Activated CD8-positive, alpha-beta memory T cell treated with anti-CD3 and anti-CD28 coated beads, Interleukin-2, amount 50 U/mL, for 1 hour (primary cell): ENCODE measurements around the gene ARL15.

Experiments used
- DNase-seq: peaks from one replicate; pipeline ENCODE4 v3.0.0-alpha.2; 2020; ENCODE audit errors: extremely low read depth

Gene ARL15

GRCh38 chr5:54315736-54316528, 5.6 kb upstream of the ARL15 start:
- DNase-seq: no peak

- DNase-seq: no peak
Observed at GRCh38 chr5:54313311-54314270, 3.2 kb upstream of the ARL15 start.

- no peak for DNase-seq
Observed at GRCh38 chr5:54312499-54312898, 2.1 kb upstream of the ARL15 start.

DNA sequence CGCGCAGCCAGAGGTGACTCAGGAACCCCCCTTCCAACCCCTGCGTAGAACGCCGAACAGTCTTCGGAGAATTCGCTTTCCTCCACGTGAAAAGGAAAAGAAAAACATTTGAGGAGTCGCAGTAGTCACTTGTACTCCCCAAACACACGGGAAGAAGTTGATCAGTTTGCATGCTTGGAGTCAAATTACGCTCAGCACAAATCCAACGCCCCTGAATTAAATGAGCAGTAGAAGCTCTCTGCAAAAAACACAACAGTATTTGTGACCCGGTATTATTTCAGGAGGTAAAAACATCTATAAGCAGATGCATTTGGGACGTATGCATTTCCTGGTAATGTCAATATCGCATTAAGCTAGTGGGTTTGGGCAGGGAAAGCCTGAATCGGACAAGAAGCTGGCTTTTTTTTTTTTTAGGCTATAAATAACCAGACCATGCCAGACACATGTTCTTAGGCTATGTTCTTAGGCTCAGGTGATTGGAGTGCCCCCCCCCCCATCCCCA, 854 bp upstream of the ARL15 start:
- DNase-seq: no peak

GRCh38 chr5:54309691-54310432, 511 bp downstream of the ARL15 start:
- DNase-seq: no peak

DNA sequence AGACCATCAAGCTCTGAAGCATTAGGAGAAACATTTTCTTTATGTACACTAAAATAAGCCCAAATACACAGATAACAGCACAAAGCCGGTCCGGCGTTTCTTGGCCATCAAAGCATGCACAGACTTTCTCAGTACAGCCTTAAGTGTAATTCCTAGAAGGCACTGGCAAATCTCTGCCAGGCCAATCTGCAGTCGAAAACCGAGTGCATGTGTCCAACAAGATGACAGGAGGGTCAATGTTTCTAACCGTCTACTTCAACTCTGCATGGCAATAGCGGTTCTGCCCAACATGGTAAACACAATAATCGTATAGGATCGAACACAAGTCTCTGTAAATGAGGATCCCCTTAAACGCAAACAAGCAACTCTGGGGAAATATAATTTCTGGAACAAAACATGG, 1.1 kb downstream of the ARL15 start:
- DNase-seq: no peak

DNA sequence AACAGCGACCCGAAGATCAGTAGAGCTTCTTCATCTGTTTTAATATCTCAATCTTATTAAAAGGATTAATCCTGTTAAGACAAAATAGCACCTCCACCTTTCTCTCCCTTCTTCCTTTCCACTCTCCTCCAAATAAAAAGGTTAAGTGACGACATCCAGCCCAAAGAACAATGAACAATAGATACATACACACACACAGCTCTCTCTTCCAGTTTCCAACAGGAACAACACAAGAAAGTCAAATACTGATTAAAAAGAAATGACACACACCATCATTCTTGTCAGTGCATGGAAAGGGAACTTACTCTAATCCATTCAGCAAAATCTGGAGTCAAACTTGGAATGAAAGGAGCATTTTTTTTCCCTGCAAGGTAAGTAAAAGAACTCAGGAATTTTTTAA, 2.8 kb downstream of the ARL15 start:
- no peak for DNase-seq

- DNase-seq: no peak
Observed at GRCh38 chr5:54306893-54307292, 3.5 kb downstream of the ARL15 start.

- DNase-seq: no peak
Observed at GRCh38 chr5:54305737-54306136, 4.6 kb downstream of the ARL15 start.

DNA sequence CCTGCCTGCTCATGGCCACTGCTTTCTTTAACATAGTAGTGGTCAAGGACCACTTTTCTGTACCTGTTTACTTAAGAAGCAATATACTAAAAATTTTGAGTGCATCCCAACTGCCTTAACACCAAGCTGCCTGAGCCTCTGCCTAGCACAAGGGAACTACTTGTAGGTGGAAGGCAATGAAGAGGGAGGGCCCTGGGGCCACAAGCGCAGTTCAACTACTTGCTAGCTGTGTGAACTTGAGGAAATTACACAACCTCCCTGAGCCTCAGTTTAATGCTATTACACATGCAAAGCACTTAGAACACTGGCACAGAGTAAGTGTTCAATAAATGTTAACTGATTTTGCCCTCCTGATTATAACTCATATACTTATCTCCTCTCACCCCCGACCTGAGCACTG, 6.3 kb downstream of the ARL15 start:
- no peak for DNase-seq

GRCh38 chr5:54302267-54302687, 8.1 kb downstream of the ARL15 start:
- DNase-seq: no peak

GRCh38 chr5:54301849-54302248, 8.5 kb downstream of the ARL15 start:
- DNase-seq: no peak

DNA sequence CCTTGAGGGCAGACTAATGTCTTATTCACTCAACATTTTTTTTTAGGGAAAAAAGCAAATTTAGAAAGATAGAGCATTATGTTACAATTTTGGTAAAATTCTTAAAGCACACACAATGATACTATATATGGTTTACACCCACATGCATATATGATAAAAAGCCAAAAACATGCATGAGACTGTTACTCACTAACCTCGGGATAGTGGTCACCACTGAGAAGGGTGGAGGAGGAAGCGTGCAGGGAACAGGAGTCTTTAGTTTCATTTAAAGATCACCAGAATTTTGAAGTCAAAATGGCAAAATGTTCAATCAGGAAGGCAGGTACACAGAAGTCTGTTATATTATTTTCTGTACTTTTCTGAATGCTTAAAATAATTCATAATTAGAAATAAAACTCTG, 9.2 kb downstream of the ARL15 start:
- DNase-seq: no peak

- no peak for DNase-seq
Observed at GRCh38 chr5:54298947-54299346, 11.4 kb downstream of the ARL15 start.

GRCh38 chr5:54296386-54296785, 14.0 kb downstream of the ARL15 start:
- no peak for DNase-seq

- no peak for DNase-seq
Observed at GRCh38 chr5:54295651-54296276, 14.6 kb downstream of the ARL15 start.

GRCh38 chr5:54294097-54294667, 16.2 kb downstream of the ARL15 start:
- DNase-seq: no peak

GRCh38 chr5:54292866-54293265, 17.5 kb downstream of the ARL15 start:
- DNase-seq: no peak

- no peak for DNase-seq
Observed at GRCh38 chr5:54291498-54291897, 18.9 kb downstream of the ARL15 start.

- DNase-seq: no peak
Observed at GRCh38 chr5:54289769-54290168, 20.6 kb downstream of the ARL15 start.

DNA sequence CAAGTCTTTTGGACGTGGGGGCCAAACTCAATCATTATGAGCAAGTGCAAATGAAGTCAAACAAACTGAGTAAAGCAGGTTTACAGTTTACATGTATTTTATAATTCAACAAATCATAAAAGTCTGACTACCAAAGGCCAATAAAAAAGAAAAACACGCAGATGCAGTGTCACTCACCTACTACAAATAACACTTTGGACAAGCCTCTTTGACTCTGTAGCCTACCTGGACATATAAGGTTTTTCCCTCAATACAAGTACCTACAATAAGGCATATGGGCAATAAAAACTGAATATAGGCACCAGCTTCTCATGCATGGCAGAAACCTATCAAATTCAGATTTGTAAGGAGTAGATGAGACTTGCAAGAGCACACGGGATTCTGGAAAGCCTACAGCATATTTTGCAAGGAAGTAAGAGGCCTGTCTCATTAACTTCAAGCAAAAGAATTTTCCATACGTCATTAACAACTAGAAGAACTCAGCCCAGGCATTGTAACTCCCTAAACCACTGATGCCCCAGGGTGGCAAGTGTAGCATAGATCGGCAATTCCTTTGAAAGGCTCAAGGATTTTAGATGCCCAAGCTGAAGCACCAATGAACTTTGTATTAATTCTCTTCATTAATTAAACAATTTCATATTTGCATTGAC, 21.7 kb downstream of the ARL15 start:
- DNase-seq: no peak
